ENCODE data around the gene COBL.

DNA sequence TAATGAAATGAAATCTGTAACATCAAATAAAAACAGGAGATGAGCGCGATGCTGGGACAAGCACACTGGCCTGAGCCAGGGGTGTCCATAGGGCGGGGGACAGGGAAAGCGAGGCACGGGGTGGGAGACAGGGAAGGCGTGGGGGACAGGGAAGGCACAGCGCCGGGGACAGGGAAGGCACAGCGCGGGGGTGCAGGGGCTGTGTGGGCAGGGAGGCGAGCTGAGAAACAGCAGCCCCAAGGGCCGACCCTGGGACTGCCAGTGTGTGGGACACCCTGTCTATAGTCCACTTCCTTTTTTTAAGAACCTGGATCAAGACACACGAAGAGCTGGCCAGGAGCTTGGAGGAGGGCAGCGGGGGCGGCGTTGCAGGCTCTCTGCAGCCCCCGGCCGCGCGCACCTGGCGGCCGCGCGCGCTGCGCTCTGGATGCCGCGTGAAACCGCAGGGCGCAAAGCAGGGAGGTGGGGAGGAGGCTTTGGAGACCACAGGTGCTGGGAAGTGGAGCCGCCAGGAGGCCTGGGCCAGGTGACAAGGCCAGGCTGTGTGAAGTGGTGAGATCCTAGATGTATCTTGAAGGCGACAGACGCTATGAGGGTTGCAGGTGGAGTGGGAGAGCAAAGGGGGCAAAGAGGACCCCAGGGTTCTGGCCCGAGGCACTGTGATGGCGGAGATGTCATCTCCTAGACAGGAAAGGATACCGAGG lies 157.7 kb downstream of the COBL start:
- TF ChIP-seq CTCF (IDR thresholded peaks at IDR 0.05) (no peak), EZH2 (IDR thresholded peaks at IDR 0.05) (no peak), EZH2phosphoT487 (IDR thresholded peaks at IDR 0.05) (no peak)
